ENCODE data around the gene PRSS57. TPM values are rescaled to one million over a fixed set of nuclear protein-coding genes. Genes with fewer than 3 reads are reported as not detected.

PRSS57 gene
- total RNA-seq, 1 experiment from 2014 or later, result not detected

DNA sequence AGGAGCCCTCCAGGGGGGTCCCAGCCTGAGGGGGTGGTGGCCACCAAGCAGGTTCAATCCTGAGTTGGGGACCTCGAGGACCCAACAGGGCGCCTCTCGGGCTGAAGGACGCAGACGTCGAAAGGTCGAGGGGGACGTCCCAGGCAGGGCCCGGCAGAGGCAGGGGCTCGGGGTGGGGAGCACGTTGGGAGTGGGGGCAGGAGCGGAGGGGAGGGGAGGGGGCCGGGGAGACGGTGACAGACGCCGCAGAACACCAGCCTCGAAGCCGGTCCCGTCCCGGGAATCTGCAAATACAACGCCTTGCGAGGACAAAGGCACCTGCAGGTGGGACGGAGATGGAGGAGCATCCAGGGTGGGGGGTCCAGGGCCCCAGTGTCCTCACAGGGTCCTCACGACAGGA, 51.5 kb downstream of the PRSS57 start:
- H3K4me1 Mint-ChIP-seq (ENCODE audit: insufficient read depth, unreplicated experiment), result peaks cover 7% of the 10 kb centered on the region
- no peak overlapping the region for H3K4me3 Mint-ChIP-seq (ENCODE audit: unreplicated experiment)
- ChIA-PET POLR2A (no interaction called here), CTCF (no interaction called here)
- no peak for DNase-seq (ENCODE audit: unreplicated experiment)
- TF ChIP-seq, protein P1, sequence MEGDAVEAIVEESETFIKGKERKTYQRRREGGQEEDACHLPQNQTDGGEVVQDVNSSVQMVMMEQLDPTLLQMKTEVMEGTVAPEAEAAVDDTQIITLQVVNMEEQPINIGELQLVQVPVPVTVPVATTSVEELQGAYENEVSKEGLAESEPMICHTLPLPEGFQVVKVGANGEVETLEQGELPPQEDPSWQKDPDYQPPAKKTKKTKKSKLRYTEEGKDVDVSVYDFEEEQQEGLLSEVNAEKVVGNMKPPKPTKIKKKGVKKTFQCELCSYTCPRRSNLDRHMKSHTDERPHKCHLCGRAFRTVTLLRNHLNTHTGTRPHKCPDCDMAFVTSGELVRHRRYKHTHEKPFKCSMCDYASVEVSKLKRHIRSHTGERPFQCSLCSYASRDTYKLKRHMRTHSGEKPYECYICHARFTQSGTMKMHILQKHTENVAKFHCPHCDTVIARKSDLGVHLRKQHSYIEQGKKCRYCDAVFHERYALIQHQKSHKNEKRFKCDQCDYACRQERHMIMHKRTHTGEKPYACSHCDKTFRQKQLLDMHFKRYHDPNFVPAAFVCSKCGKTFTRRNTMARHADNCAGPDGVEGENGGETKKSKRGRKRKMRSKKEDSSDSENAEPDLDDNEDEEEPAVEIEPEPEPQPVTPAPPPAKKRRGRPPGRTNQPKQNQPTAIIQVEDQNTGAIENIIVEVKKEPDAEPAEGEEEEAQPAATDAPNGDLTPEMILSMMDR (IDR thresholded peaks at IDR 0.05; ENCODE audit: unreplicated experiment), result no peak
- H3K27ac Mint-ChIP-seq (ENCODE audit: low read depth, unreplicated experiment), result no peak overlapping the region
- peaks cover 33% of the 10 kb centered on the region for H3K36me3 Mint-ChIP-seq (ENCODE audit: insufficient read depth, unreplicated experiment)
- no peaks in the 10 kb centered on the region for H3K9me3 Mint-ChIP-seq (ENCODE audit: unreplicated experiment)
- H3K27me3 Mint-ChIP-seq (ENCODE audit: insufficient read depth, unreplicated experiment), result no peaks in the 10 kb centered on the region
- intact Hi-C loops (cut with micrococcal nuclease), result no loop called here
- no TSS peak for BruUV-seq (replicated peaks)

DNA sequence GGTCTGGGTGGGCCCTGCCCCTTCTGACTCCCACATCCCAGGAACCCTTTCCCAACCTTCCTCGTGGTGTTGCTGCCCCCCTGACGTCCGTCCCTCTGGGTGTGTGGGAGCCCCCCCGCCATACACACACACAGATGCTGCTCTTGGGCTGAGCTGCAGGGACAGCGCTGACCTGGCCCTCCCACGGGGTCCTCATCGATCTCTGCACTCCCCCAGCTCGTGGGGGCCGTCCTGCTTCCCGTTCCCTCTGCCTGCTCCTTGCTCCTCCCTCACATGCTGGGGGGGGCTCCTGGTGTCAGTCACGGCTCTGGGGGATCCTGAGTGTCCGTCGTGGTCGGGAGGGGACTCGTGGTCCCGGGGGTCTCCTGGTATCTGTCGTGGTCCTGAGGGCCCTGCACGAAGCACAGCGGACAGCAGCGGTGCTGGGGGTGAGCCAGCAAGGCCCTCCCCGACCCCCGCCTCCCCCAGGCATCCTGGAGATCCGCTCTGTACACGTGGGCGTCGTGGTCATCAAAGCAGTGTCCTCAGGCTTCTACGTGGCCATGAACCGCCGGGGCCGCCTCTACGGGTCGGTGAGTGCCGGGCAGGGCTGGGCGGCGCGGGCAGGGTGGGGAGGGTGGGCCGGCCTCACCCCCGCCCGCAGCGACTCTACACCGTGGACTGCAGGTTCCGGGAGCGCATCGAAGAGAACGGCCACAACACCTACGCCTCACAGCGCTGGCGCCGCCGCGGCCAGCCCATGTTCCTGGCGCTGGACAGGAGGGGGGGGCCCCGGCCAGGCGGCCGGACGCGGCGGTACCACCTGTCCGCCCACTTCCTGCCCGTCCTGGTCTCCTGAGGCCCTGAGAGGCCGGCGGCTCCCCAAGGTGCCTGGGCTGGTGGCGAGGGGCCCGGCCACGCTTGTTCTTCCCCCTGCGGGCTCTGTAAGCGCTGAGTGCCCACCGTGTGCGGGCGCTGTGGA, 52.2 kb downstream of the PRSS57 start:
- Mint-ChIP-seq H3K4me1 (ENCODE audit: insufficient read depth, unreplicated experiment) (peaks cover 7% of the 10 kb centered on the region), H3K27me3 (ENCODE audit: insufficient read depth, unreplicated experiment) (no peaks in the 10 kb centered on the region), H3K9me3 (ENCODE audit: unreplicated experiment) (no peaks in the 10 kb centered on the region), H3K36me3 (ENCODE audit: insufficient read depth, unreplicated experiment) (peaks cover 26% of the 10 kb centered on the region), H3K4me3 (ENCODE audit: unreplicated experiment) (no peak overlapping the region), H3K27ac (ENCODE audit: low read depth, unreplicated experiment) (no peak overlapping the region)
- TF ChIP-seq, protein P1 (IDR thresholded peaks at IDR 0.05; ENCODE audit: unreplicated experiment), result no peak
- CTCF ChIA-PET, result no interaction called here
- POLR2A ChIA-PET, result interaction anchor here (1.6 kb wide), 1 partner anchor 17 kb away, joined by 4 read pairs; no protein-coding TSS in a partner anchor
- no TSS peak for BruUV-seq (replicated peaks)
- no peak for DNase-seq (ENCODE audit: unreplicated experiment)
- intact Hi-C loops (cut with micrococcal nuclease), result no loop called here

DNA sequence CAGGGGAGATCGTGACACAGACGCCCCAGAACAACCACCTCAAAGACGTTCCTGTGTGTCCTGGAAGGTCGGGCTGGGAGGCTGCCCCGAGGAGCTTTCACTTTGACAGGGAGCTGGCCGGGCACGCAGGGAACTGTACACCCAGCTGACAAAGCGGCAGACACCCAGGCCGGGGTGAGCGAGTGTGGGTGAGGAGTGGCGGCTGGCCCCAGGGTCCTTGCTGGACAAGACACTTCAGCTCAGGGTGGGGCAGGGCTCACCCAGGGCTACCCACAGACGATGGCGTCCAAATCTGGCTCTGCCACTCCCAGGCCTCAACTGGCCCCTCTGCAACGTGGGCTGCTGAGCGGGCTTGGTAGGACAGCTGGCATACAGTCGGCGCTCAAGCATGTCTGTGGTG, 53.5 kb downstream of the PRSS57 start:
- POLR2A ChIA-PET, result interaction anchor here (1.6 kb wide), 1 partner anchor 18 kb away, joined by 4 read pairs; no protein-coding TSS in a partner anchor
- DNase-seq (ENCODE audit: unreplicated experiment), result no peak
- TF ChIP-seq, protein P1 (IDR thresholded peaks at IDR 0.05; ENCODE audit: unreplicated experiment), result no peak
- Mint-ChIP-seq H3K27ac (ENCODE audit: low read depth, unreplicated experiment) (no peak overlapping the region), H3K4me3 (ENCODE audit: unreplicated experiment) (no peak overlapping the region), H3K36me3 (ENCODE audit: insufficient read depth, unreplicated experiment) (peaks cover 17% of the 10 kb centered on the region), H3K9me3 (ENCODE audit: unreplicated experiment) (no peaks in the 10 kb centered on the region), H3K4me1 (ENCODE audit: insufficient read depth, unreplicated experiment) (peaks cover 7% of the 10 kb centered on the region), H3K27me3 (ENCODE audit: insufficient read depth, unreplicated experiment) (no peaks in the 10 kb centered on the region)
- CTCF ChIA-PET, result interaction anchor here (0.6 kb wide), 1 partner anchor 26 kb away, joined by 4 read pairs; no protein-coding TSS in a partner anchor
- intact Hi-C loops (cut with micrococcal nuclease), result no loop called here
- BruUV-seq (replicated peaks), result no TSS peak

DNA sequence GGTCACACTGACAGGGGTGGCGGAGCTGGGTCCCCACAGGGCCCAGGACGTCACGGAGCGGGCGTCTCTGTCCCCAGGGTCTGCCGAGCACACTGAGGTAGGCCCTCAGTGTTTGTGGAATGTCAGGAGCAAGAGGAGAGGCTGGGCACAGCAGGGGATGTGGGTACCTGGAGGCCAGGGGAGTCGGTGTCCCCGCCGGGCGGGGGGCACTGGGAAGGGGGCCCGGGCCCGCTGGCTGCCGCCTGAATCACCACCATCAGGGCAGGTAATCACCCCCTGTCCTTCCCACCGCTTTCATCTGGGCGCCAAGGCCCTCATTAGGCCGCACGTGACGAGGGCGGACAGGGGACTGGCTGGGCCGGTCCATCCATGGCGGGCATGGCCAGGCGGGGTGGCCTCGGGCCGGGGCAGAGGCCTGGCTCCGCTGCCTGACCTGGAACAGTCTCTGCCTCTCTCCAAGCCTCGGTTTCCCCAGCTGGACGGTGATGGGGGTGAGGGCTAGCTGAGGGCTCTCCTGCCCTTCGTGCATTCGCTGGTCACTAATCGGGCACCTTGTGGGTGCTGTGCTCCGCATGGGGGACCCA, 54.6 kb downstream of the PRSS57 start:
- Mint-ChIP-seq H3K36me3 (ENCODE audit: insufficient read depth, unreplicated experiment) (peaks cover 11% of the 10 kb centered on the region), H3K4me1 (ENCODE audit: insufficient read depth, unreplicated experiment) (peaks cover 7% of the 10 kb centered on the region), H3K4me3 (ENCODE audit: unreplicated experiment) (peak overlapping the region; percentile 11), H3K9me3 (ENCODE audit: unreplicated experiment) (no peaks in the 10 kb centered on the region), H3K27me3 (ENCODE audit: insufficient read depth, unreplicated experiment) (no peaks in the 10 kb centered on the region), H3K27ac (ENCODE audit: low read depth, unreplicated experiment) (no peak overlapping the region)
- no peak for DNase-seq (ENCODE audit: unreplicated experiment)
- TF ChIP-seq, protein P1 (IDR thresholded peaks at IDR 0.05; ENCODE audit: unreplicated experiment), result no peak
- ChIA-PET CTCF (interaction anchor here (0.6 kb wide), 1 partner anchor 90 kb away, joined by 3 read pairs; no protein-coding TSS in a partner anchor), POLR2A (no interaction called here)
- BruUV-seq (replicated peaks), result no TSS peak
- intact Hi-C loops (cut with micrococcal nuclease), result no loop called here

All from MCF 10A (cell line).